HL-60/S4 treated with phorbol 12-myristate 13-acetate at 8.2 ng/mL for 4 days and 3 days (cell line): Measurements from ENCODE around the gene MRM2.

Experiments
- in situ Hi-C: fragments of 300-500 bp; cut with MboI; formaldehyde crosslinking; loops from 2 replicates; pipeline ENCODE4 v1.15.0; 2022; ENCODE audit warnings: low sequenced_read_pairs

The MRM2 gene

DNA sequence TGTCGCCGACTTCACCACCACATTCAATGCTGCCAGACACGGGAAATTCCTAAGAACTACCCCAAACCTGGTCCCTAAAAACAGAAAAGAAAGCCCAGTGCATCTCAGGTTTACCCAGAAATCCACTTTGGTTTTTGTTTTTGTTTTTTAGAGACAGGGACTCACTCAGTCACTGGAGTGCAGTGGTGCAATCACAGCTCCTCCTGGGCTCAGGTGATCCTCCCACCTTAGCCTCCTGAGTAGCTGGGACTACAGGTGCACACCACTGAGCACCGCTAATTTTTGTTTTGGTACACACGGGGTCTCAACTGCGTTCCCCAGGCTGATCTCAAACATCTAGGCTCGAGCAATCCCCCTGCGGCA is 32.1 kb downstream of the MRM2 start:
- in situ Hi-C loops: loop anchor here (25.0 kb wide), 1 partner anchor 423 kb away; no protein-coding TSS in a partner anchor

DNA sequence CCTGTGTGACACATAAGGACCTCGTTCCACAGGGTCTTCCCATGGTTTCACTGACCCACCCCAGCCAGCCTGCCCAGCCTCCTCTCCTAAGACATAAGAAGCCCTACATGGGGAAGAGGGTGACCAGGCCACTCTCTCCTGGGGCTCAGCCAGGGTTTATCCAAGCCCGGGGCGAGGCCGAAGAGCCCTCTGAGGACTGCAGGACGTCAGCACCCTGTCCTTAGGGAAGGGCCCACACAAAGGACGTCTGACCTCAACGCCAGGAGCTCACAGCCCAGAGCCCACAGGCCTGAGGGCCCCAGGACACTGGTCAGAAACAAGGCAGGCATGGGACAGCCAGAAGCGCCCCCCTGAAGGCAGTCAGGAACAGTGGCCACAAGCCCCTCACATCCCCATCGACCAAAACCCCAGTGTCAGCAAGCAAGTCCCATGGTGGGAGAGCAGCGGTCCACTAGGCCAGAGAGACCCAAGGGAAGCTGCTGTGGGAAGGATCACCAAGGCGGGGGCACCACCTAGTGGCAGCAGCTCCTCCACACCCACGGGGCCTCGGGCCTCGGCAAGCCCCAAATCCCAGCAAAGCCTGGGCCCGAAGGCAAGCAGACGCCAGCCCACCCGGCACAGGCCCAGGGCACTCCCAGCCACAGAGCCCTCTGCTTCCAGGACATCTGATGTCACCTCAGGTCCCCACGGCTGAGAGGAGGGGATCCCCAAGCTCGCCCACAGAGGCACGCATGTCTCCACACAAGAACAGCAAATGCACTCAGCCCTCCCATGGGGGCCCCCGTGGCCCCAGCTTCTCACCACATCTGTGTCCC is 32.7 kb downstream of the MRM2 start:
- in situ Hi-C loops: loop anchor here (25.0 kb wide), 1 partner anchor 422 kb away; no protein-coding TSS in a partner anchor

DNA sequence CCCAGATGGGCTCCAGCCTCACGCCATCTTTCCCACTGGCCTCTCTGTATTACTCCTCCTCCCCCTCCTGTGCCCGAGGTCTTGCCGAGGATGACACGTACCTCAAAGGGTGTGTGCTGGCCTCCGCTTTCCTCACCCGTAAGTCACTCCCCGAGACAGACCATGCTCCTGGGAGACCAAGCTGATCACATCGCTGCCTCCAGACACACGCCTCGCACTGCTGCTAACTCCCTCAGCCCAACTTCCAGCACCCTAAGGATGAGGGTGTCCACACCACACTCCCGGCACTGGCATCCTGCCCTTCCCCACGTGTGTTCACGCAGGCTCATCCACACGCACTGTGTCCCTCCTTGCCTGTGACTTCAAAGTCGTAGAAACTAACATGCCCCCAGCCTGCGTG is 33.3 kb downstream of the MRM2 start:
- in situ Hi-C loops: loop anchor here (25.0 kb wide), 1 partner anchor 421 kb away; no protein-coding TSS in a partner anchor

DNA sequence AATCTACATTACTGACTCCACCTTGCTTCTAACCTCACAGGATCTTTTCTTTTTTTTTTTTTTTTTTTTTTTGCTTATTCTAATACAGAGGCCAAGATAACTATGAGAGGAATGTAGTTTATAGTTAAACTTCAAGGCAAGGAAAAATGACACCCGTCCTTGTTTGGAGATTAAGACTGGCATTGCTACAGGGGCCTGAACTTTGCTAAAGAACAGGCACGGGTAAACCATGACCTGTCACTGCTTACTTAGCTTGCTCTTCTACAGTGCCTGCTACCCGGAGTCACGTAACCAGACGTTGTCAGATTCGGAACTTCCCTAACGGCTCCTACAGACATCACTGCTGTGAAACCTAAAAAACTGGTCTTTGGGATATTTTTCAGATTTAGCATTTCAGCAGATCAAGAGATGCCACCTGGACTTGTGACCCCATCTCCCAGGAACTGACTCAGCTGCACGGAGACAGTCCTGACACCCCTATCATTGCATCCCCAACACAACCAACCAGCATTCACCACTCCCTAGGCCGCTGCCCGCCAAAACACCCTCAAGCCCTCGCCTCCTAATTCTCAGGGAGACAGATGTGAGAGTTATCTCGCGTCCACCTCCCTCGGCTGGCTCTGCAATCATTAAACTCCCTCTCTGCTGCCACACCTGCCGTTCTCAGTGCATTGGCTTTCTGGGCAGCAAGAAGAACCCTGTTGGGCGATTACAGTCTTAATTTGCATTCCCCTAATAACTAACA is 36.8 kb downstream of the MRM2 start:
- in situ Hi-C loops: loop anchor here (25.0 kb wide), 1 partner anchor 418 kb away; no protein-coding TSS in a partner anchor

DNA sequence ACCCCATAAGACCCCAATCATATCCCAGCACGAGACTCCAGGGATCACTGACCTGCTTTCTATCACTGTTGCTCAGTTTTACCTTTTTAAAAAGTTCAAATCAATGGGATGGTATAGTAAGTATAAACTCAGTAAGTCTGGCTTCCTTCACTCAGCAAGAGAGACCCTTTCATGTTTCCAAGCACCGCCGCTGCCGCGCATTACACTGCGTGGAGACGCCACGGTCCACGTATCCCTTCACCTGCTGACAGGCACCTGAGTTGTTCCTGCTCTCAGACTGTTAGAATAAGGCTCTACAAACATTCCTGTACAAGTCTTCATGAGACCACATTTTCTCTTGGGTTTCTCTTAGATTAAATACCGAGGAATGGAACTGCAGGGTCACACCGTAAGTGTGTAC is 37.6 kb downstream of the MRM2 start:
- in situ Hi-C loops: loop anchor here (25.0 kb wide), 1 partner anchor 417 kb away; no protein-coding TSS in a partner anchor

DNA sequence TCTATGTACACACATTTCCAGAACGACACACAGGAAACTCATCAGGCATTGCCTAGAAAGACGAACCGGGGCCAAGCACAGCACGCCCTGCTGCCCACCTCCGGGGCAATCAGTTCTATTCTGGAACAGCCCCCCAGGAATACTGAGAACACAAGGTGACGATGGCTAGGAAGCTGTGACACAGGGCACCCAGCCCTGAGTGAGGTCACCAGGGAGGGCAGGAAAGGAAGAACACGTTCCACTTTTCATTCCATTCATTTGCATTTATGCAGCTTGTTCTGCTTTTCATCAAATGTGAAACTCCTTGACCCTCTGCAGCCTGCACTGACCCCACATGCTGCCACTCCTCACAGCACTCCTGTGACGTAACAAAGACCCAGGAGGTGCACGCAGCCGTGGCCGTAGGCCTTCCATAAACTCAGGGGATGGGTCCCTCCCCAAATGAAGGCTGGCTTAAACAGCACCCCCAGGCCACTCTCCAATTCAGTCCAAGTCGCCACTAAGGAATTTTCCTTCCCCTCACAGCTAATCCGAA is 38.2 kb downstream of the MRM2 start:
- in situ Hi-C loops: loop anchor here (25.0 kb wide), 1 partner anchor 417 kb away; no protein-coding TSS in a partner anchor

DNA sequence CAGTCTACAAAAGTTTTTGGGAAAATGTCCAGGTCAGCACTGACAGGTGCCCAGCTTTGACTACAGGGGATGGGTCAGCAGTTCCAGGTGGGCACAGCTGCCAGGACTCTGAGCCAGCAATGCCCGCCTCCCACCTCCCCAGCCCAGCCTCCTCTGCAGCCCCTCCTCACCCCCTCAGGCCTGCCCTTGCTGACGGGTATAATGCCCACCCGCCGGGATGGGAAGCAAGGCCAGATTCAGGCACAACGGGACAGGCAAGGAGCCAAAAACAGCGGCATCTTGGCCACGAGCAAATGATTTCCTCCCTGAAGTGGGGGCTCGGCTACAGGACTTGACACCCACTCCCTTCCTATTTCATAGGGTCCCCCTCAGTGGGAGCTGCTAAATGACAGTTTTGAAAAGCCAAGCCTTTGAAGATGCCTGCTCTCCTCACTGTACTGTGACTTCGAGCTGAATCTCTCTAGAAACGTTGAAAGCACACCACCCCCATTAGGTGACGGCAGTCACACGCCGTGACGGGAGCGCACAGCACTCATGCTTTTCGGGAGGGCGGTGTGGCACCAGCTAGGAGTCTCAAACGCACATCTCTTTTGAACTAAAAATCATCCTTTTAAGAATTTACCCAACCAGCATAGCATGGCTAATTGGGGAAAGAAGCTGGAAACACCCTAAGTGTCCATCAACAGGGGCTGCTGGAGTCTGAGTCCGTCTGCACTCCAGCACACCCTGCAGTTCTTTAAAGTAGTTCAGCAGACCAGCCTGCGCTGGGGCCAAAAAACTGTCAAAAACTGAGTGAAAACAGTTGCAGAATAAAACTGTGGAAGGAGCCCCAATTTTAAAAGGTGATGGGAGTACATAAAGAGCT is 38.9 kb downstream of the MRM2 start:
- in situ Hi-C loops: loop anchor here (25.0 kb wide), 1 partner anchor 416 kb away; no protein-coding TSS in a partner anchor

DNA sequence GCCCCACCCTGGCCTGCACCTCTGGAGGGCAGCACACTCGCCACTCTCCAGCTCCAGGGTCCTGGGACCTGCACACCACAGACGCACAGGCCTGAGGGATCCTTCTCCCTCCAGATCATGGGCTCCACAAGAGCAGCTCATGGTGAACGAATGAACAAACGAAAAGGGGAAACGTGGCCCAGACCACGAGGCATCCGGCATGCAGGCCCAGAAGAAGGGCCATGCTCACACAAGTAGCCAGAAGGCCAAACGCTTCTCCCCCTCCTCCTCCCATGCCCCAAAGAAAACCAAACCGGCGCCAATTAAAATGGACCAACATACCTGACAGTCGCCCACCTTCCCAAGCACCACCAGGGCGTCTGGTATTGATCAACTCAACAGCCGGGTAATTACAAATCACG is 39.6 kb downstream of the MRM2 start:
- in situ Hi-C loops: loop anchor here (25.0 kb wide), 1 partner anchor 415 kb away; no protein-coding TSS in a partner anchor

DNA sequence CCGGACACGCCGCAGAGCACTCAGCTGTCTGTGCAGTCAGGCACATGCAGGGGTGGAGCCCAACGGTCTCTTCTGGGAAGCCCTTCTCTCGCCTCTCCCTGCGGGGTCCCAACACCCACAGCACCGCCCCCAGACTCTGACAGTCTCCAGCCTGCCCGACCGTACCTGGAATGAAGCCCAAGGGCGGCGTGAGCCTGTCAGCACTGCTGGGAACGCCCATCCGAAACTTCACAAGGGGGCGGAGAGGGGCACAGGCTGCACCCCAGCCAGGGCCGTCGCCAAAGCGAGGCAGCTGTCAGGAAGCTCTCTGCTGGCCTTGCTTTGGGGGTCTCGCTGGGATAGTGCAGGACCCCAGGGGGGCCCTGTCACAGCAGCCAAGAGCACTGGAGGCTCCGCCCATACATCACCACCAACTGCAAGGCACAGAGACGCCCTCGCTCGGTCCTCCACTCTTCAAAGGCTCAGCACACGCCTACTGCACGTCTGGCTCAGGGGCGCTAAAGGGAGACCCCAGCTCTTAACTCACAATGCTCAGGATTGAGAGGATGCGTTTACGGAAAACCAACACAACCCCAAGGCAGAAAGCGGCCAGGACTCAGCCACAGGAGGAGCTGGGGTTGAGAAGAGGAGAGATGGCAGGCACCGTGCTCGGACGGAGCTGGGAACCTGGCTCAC is 40.2 kb downstream of the MRM2 start:
- in situ Hi-C loops: loop anchor here (25.0 kb wide), 1 partner anchor 415 kb away; no protein-coding TSS in a partner anchor

DNA sequence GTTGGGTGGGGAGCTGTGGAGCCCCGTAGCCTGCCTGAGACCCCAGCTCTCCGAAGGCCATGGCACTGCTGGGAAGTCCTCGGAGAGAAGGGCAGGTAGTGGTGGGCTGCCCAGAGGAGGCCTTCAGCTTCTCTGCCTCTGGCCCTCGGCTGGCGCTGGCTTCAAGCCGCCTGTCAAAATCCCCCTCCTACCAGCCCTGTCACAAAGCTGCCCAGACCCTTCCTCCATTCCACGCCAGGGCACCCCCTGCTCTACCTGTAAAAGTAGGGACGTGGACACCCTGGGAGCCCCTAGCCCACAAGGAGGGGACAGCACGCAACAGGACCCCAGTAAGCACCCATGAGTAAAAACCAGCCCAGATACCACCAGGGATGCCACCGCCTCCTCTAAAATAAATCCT is 40.9 kb downstream of the MRM2 start:
- in situ Hi-C loops: loop anchor here (25.0 kb wide), 1 partner anchor 414 kb away; no protein-coding TSS in a partner anchor

DNA sequence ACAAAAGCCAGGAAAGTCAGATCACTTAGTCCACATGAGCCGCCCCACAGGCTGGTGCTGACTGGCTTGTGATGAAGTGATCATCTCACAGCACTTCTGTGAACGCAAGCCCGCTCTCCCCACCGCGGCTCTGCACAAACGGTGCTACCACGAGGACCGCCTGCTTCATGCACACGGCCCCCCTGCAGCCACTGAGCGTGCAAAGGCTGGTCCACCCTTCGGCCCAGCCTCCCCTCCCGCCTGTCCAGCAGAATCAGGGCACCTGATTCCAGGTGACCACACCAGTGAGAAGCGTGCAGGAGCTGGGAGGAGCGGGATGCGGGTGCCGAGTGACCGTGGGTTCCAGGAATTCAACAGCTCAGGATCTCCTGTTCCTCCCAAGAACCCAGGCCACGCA is 41.4 kb downstream of the MRM2 start:
- in situ Hi-C loops: loop anchor here (25.0 kb wide), 1 partner anchor 413 kb away; no protein-coding TSS in a partner anchor

DNA sequence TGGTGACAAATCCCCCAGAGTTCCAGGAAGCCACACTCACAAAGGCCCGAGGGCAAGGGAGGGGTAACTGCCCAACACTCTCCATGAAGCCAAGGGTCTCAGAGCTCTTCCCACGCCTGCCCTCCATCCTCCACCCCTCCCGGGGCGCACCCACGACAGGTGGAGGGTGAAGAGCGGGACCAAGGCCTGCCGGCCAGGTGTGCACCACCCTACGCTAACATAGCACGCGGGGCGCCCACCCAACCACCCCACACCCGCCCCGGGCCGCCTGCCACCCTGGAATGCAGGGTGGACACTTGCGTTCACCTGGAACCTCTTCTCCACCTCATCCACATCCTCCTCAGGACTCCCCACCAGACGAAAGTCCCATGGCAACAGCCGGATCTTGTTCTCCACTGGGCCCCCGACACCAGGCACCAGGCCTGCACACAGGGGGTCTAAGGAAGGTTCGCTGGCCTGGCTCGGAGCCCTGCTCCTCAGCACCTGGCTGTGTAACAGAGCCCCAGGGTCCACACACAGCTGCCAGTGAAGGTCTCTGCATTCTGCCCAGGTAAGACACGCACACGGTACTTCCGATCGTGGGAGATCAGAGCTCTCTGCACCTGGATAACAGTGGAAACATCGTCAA is 41.9 kb downstream of the MRM2 start:
- in situ Hi-C loops: loop anchor here (25.0 kb wide), 1 partner anchor 413 kb away; no protein-coding TSS in a partner anchor

DNA sequence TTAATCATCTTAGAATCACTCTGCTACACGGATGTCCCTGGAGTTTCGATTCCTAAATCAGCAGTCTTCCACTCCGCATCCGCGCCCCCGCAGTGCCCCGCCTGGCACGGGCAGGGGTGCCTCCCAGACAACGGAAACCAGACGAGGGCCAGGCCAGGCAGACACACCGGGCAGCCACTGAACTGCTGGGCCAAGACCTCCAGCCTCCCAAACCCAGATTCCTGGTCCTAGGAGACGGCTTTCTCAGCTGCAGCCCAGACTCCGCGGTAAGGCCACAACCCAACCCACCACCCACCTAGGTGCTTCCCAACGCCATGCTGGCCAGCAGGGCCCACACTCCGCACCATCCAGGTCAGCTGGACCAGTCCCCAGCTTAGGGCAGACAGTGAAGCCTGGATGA is 42.5 kb downstream of the MRM2 start:
- in situ Hi-C loops: no loop called here

DNA sequence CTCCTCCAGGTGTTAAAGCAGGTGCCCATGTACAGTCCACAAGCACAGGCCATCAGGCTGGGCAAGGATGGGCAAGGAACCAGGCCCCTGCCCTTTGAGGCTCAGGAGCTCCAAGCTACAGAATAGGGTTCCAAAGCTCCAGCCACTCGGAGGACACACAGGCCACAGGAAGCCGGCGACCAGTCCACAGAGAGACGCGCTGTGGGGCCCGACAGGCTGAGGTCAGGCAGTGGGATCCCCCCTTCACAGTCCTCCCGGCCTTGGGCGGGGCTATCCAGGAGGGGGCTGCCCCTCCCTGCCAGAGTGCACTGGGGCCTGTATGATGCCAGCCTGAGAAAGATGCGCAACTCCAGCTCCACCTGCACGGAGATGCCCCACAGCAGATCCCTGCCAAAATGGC is 43.2 kb downstream of the MRM2 start:
- in situ Hi-C loops: no loop called here

DNA sequence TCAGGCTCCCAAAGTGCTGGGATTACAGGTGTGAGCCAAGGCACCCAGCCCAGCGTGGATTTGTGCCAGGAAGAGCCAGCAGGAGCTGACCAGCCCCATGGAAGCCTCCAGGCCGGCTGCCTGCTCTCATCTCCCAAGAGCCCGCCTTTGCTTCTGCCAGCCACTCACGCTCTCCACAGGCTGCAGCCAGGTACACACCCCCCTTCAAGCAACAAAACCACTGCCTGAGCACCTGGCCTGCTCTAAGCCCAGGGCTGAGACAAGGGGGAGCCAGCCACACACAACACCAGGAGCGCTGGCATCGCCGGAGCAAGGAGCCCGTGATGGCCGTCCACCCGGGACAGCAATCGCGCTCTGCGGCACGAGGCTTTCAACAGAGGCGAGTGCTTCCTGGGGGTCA is 43.8 kb downstream of the MRM2 start:
- in situ Hi-C loops: no loop called here

DNA sequence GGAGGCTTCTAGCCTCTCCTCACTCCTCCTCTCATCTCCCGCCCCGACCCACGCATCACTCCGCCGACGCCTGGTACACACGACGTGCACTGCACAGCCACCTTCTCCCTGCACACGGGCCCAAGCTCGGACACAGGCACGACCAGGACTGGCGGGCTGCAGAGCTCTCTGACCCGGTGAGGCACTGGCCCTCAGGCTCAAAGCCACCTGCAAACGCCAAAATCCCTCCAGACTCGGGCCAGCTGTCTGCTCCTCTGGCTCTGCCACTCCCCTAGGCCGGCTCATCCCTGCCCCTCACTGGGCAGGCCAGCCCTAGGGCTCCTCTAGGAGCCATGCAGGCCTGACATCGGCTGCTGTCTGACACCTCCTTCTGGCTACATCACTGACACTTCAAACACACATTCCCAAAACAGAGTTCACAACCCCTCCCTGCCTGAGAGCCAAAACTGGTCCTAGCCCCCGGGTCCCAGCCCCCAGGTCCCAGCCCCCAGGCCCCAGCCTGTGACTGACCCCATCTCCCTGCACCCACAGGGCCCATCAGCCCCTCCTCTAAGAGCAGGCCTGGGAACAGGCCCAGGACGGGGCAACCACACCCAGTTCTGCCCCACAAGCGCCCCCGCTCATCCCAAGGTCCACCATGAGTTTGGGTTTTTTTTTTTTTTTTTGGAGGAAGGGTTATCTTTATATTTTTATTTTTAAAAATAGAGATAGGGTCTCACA is 44.4 kb downstream of the MRM2 start:
- in situ Hi-C loops: no loop called here

DNA sequence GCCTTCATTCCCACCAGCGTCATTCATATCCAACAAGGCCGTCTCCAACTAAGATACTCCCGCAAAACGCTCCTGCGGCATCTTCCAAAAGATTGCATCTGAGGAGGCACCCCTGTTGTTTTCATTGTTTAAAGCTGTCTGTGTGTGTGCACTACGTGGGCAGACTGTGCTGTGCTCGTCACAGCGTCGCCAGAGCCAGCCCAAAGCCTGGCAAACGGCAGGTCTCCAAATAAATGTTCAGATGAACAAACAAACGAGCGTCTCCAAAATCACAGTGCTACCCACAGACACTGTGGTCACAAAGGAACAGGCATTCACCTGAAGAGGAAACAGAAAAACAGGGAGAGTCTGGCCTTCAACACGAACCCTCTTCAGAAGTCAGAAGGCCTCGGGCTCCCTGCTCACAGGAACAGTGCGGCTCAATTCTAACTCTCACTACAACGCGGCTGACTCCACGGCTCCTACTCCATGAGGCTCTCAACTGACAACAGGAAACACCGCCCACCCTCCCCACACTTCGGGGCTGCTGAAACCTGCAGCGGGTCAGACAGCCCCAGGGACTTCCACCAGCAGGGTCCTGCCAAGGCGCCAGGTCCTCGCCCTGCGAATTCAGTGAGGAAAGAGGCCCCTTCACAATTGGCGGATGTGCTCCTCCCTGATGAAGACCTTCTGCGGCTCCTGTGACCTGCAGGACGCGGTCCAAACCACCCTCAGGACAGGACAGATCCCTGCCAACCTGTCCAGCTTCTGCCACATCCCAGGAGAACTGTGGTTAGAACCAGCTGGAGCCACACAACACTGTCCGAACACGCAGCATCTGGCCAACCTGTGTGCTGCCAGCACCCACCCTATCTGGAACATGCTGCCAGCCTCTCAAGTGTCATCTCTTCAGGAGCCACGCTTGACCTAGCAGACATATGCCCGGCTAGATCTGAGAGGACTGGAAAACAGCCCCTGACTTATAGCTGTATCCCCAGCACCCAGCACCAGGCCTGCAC is 45.3 kb downstream of the MRM2 start:
- in situ Hi-C loops: no loop called here
